Fibroblast of lung (primary cell): ENCODE results near the gene MINK1. TPM values are rescaled to one million over a fixed set of nuclear protein-coding genes. Genes with fewer than 3 reads are reported as not detected.
A peak's percentile ranks its signal among the peaks of the same experiment; 100 is the strongest.

Experiments
- DNase-seq, 2 donors: peaks; one replicate each; pipeline versions ENCODE4 v3.0.0 to v3.0.0-alpha.2; 2010; ENCODE audit warnings: low read depth in 2 of 2
- H2AFZ ChIP-seq: 2 replicates; pipeline ENCODE4 v1.5.1; 2012; ENCODE audit warnings: low read length, control low read depth, inconsistent platforms
- H3K27ac ChIP-seq: 2 replicates; pipeline ENCODE4 v1.5.1; 2011; ENCODE audit warnings: low read length, control low read depth; ENCODE audit not compliant: insufficient read depth
- H3K27me3 ChIP-seq: 2 replicates; pipeline ENCODE4 v1.5.1; 2011; ENCODE audit warnings: mild to moderate bottlenecking, low read length; ENCODE audit not compliant: control insufficient read depth, insufficient read depth
- H3K36me3 ChIP-seq: 2 replicates; pipeline ENCODE4 v1.5.1; 2011; ENCODE audit warnings: low read length; ENCODE audit not compliant: control insufficient read depth, insufficient read depth
- H3K4me1 ChIP-seq: 2 replicates; pipeline ENCODE4 v1.5.1; 2011; ENCODE audit warnings: low read length; ENCODE audit not compliant: control insufficient read depth, insufficient read depth; ENCODE audit errors: extremely low read depth
- H3K4me2 ChIP-seq: 2 replicates; pipeline ENCODE4 v1.5.1; 2011; ENCODE audit warnings: low read length, control low read depth; ENCODE audit not compliant: insufficient read depth; ENCODE audit errors: extremely low read depth
- H3K4me3 ChIP-seq, 4 experiments: fragments of 200-600 bp in 1 of 4; sonication (generic) in 1 of 4; replicated peaks in 1 of 4; 2 replicates each; pipeline ENCODE4 v1.5.1; 2011 to 2016; ENCODE audit warnings: low read length in 4 of 4, low read depth in 3 of 4, mild to moderate bottlenecking in 3 of 4, control low read depth in 2 of 4, inconsistent platforms in 1 of 4, mixed read lengths in 1 of 4; ENCODE audit not compliant: insufficient read depth in 1 of 4; ENCODE audit errors: control extremely low read depth in 1 of 4
- H3K79me2 ChIP-seq: 2 replicates; pipeline ENCODE4 v1.5.1; 2012; ENCODE audit warnings: mild to moderate bottlenecking, low read length, inconsistent platforms; ENCODE audit not compliant: control insufficient read depth, insufficient read depth
- H3K9ac ChIP-seq: 2 replicates; pipeline ENCODE4 v1.5.1; 2011; ENCODE audit warnings: mild to moderate bottlenecking, low read length, control low read depth; ENCODE audit not compliant: insufficient read depth
- H3K9me3 ChIP-seq: 2 replicates; pipeline ENCODE4 v1.5.1; 2012; ENCODE audit warnings: low read depth, low read length; ENCODE audit not compliant: control insufficient read depth, insufficient read depth
- H4K20me1 ChIP-seq: 2 replicates; pipeline ENCODE4 v1.5.1; 2011; ENCODE audit warnings: low read length; ENCODE audit not compliant: control insufficient read depth, insufficient read depth; ENCODE audit errors: extremely low read depth
- EZH2 ChIP-seq: IDR thresholded peaks from 2 replicates; pipeline ENCODE4 v1.5.1; 2012; ENCODE audit warnings: low read length, control low read depth, mild to moderate bottlenecking; ENCODE audit errors: missing control alignments
- polyA plus RNA-seq, 2 donors: library from polyadenylated mRNA; depleted of rRNA in 1 of 2; stranded (reverse) in 1 of 2; unstranded in 1 of 2; fragments of >200 nt; gene quantifications; 2 replicates each; pipeline ENCODE4 v1.2.1, GENCODE V29; 2011 to 2012; ENCODE audit warnings: missing spikeins in 1 of 2
- total RNA-seq: library from RNA; depleted of rRNA; stranded (reverse); fragments of >200 nt; gene quantifications from 2 replicates; pipeline ENCODE4 v1.2.1, GENCODE V29; 2014
- TF ChIP-seq, protein P1 (sequence below), 2 donors: IDR thresholded peaks in 1 of 2; conservative IDR thresholded peaks in 1 of 2; 1 replicate in 1 of 2; 2 replicates in 1 of 2; pipeline ENCODE4 v1.5.1; 2011 to 2012; ENCODE audit warnings: low read length in 2 of 2, control low read depth in 1 of 2, inconsistent platforms in 1 of 2, low read depth in 1 of 2, mild to moderate bottlenecking in 1 of 2

Gene MINK1
- total and polyA plus RNA-seq, 2 donors (not counting 1 experiment from before 2014, with no cell fraction given) = 27.2 to 28.6 TPM

DNA sequence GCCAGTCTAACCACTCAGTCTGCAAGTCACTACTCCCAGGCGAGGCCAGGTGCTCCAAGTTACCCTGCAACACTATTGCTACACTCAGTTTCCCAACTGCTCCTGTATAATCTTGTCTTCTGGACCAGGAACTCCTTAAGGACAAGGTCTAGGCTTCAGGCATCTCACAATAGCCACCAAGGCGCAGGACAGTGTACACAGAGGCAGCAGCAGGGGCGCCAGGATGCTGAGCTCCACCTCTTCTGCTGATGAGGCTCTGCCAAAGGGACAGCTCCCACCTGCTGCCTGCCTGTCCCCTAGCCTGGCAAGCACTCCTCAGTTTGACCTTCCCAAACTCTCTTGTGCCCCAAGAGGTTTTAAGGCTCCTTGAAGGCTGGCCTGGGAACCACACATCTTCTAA, 103.3 kb downstream of the MINK1 start:
- Histone ChIP-seq H3K9ac (no peak overlapping the region), H3K4me1 (peaks cover 13% of the 10 kb centered on the region)
- TF ChIP-seq EZH2 = no peak
- TF ChIP-seq, protein P1, sequence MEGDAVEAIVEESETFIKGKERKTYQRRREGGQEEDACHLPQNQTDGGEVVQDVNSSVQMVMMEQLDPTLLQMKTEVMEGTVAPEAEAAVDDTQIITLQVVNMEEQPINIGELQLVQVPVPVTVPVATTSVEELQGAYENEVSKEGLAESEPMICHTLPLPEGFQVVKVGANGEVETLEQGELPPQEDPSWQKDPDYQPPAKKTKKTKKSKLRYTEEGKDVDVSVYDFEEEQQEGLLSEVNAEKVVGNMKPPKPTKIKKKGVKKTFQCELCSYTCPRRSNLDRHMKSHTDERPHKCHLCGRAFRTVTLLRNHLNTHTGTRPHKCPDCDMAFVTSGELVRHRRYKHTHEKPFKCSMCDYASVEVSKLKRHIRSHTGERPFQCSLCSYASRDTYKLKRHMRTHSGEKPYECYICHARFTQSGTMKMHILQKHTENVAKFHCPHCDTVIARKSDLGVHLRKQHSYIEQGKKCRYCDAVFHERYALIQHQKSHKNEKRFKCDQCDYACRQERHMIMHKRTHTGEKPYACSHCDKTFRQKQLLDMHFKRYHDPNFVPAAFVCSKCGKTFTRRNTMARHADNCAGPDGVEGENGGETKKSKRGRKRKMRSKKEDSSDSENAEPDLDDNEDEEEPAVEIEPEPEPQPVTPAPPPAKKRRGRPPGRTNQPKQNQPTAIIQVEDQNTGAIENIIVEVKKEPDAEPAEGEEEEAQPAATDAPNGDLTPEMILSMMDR (conservative IDR thresholded peaks at IDR 0.05 in 1 of 2, IDR thresholded peaks at IDR 0.05 in 1 of 2; ENCODE audit: low read depth in 1 of 2, low read length in 2 of 2) = no peak

DNA sequence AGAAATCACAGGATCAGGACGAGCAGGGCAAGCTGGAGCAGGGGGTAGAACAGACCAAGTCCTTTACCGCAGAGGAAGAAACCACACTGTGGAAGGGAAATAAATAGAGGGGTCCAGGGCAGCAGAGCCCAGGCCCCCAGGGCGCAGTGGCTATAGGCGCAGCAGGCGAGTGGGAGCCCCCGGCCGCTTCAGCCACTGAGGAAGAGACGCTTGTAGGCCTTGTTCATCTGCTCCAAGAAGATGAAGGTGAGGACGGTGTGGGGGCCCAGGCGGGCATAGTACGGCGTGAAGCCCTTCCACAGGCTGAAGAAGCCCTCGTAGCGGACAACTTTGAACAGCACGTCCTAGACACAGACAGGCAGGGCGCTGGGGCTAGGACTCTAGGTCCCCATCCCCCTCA, 104.4 kb downstream of the MINK1 start:
- TF ChIP-seq, protein P1 (conservative IDR thresholded peaks at IDR 0.05 in 1 of 2, IDR thresholded peaks at IDR 0.05 in 1 of 2; ENCODE audit: low read depth in 1 of 2, low read length in 2 of 2) = no peak
- TF ChIP-seq EZH2 = no peak
- Histone ChIP-seq H3K4me1 (peaks cover 15% of the 10 kb centered on the region), H3K9ac (no peak overlapping the region), H3K79me2 (peaks cover 37% of the 10 kb centered on the region), H3K27ac (no peak overlapping the region), H3K36me3 (peaks cover 17% of the 10 kb centered on the region), H3K4me2 (no peak overlapping the region), H2AFZ (no peak overlapping the region), H3K9me3 (no peaks in the 10 kb centered on the region), H4K20me1 (no peaks in the 10 kb centered on the region), H3K4me3 (no peak overlapping the region), H3K27me3 (no peaks in the 10 kb centered on the region)
- no peak for DNase-seq

More for the DNA sequence above, 103.3 kb downstream of the MINK1 start:
- no peaks in the 10 kb centered on the region for H3K27me3 ChIP-seq
- no peaks in the 10 kb centered on the region for H3K9me3 ChIP-seq
- no peak overlapping the region for H2AFZ ChIP-seq
- H3K79me2 ChIP-seq = peaks cover 26% of the 10 kb centered on the region
- H3K27ac ChIP-seq = no peak overlapping the region
- DNase-seq = no peak
- H3K4me2 ChIP-seq = no peak overlapping the region
- no peaks in the 10 kb centered on the region for H4K20me1 ChIP-seq
- peaks cover 13% of the 10 kb centered on the region for H3K36me3 ChIP-seq
- H3K4me3 ChIP-seq = no peak overlapping the region

DNA sequence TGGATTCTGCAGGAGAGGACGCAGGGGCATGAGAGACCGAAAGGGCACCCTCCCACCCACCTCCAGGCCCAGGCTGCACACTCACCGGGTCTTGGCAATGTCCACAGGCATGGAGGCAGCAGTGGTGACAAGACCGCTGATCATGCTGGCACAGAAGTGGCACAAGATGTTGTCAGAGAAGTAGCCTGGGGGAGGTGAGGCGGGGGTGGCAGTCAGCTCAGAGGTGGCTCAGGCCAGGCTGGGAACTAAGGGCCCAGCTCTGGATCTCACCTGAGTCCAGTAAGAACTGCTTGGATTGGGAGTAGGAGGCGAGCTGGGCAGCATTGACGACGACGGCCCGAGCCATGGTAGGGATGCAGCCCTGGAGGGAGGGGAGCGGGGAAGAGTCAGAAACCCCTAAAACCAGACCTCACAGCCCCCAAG, 104.9 kb downstream of the MINK1 start:
- Histone ChIP-seq H3K27ac (no peak overlapping the region), H3K4me1 (peaks cover 17% of the 10 kb centered on the region), H3K9ac (no peak overlapping the region), H4K20me1 (no peaks in the 10 kb centered on the region), H3K9me3 (no peaks in the 10 kb centered on the region), H3K36me3 (peaks cover 22% of the 10 kb centered on the region), H3K4me3 (peak overlapping the region in 1 of 4 experiments; percentile 93), H3K79me2 (peaks cover 42% of the 10 kb centered on the region), H3K4me2 (peak overlapping the region; percentile 100), H2AFZ (no peak overlapping the region), H3K27me3 (no peaks in the 10 kb centered on the region)
- TF ChIP-seq, protein P1 (conservative IDR thresholded peaks at IDR 0.05 in 1 of 2, IDR thresholded peaks at IDR 0.05 in 1 of 2; ENCODE audit: low read depth in 1 of 2, low read length in 2 of 2) = no peak
- TF ChIP-seq EZH2 = no peak
- no peak for DNase-seq
